Stomach (tissue), 4 donors: Measurements from ENCODE around the gene CYP27A1.

Experiments
- CTCF ChIP-seq, 7 experiments: fragments of 450-650 bp in 4 of 7; fragments of 200-600 bp in 3 of 7; sonication (generic) in 3 of 7; IDR thresholded peaks; one replicate each; pipeline ENCODE4 v1.5.1; 2016 to 2019; ENCODE audit warnings: antibody characterized with exemption in 7 of 7, control low read depth in 2 of 7, mild to moderate bottlenecking in 1 of 7
- EP300 ChIP-seq: sonication (generic); formaldehyde crosslinking; IDR thresholded peaks from one replicate; pipeline ENCODE4 v1.6.1; 2017; ENCODE audit warnings: antibody characterized with exemption
- POLR2A ChIP-seq, 4 donors: fragments of 450-650 bp; IDR thresholded peaks; one replicate each; pipeline ENCODE4 v1.6.1; 2016; ENCODE audit warnings: antibody characterized with exemption in 4 of 4, control low read depth in 2 of 4, mild to moderate bottlenecking in 1 of 4, moderate library complexity in 1 of 4
- POLR2AphosphoS5 ChIP-seq, 3 donors: sonication (generic); formaldehyde crosslinking; IDR thresholded peaks; one replicate each; pipeline ENCODE4 v1.6.1; 2016; ENCODE audit warnings: antibody characterized with exemption in 3 of 3

- no peak for TF ChIP-seq POLR2AphosphoS5 (IDR thresholded peaks at IDR 0.05)
- TF ChIP-seq POLR2A (IDR thresholded peaks at IDR 0.05) = no peak
- no peak for TF ChIP-seq CTCF (IDR thresholded peaks at IDR 0.05)
- TF ChIP-seq EP300 = no peak
Observed at GRCh38 chr2:218786133-218786532, 4.2 kb downstream of the CYP27A1 start.
